Measurements from ENCODE around the gene PTGES3L.
"Not testable (repeated sequence)": the region's sequence is repeated elsewhere in the genome, so short reads cannot be mapped to it uniquely, and the experiment has no call there.

PTGES3L gene

GRCh38 chr17:43014020-43014648 is 34.3 kb upstream of the PTGES3L start:
- no peak for DNase-seq

- DNase-seq = no peak
These were observed 33.4 kb upstream of the PTGES3L start for GRCh38 chr17:43013296-43013695.

- DNase-seq = no peak
These were observed 32.0 kb upstream of the PTGES3L start for GRCh38 chr17:43011728-43012472.

GRCh38 chr17:43010667-43011308 is 30.9 kb upstream of the PTGES3L start:
- DNase-seq = no peak

GRCh38 chr17:43006639-43007551 is 27.0 kb upstream of the PTGES3L start, which contains the start of gene IFI35:
Gene IFI35 (plus strand): TSS chr17:43006784. CDS start chr17:43006948, 164 bp downstream.
- DNase-seq = peak; percentile 87

- no peak for DNase-seq
These were observed 23.8 kb upstream of the PTGES3L start for GRCh38 chr17:43003542-43004172.

GRCh38 chr17:43000894-43001293 is 21.0 kb upstream of the PTGES3L start:
- DNase-seq = not testable (repeated sequence)

- DNase-seq = no peak
These were observed 19.2 kb upstream of the PTGES3L start for GRCh38 chr17:42999003-42999525.

- DNase-seq = peak; percentile 99
These were observed 18.4 kb upstream of the PTGES3L start, which contains the start of gene RPL27 for GRCh38 chr17:42997984-42998938. Gene RPL27 (plus strand): TSS chr17:42998419. CDS start chr17:42998751, 332 bp downstream.

GRCh38 chr17:42997390-42997983 is 17.6 kb upstream of the PTGES3L start:
- DNase-seq = no peak

GRCh38 chr17:42993913-42994312 is 14.0 kb upstream of the PTGES3L start:
- not testable (repeated sequence) for DNase-seq

- no peak for DNase-seq
These were observed 13.0 kb upstream of the PTGES3L start for GRCh38 chr17:42992872-42993271.

- no peak for DNase-seq
These were observed 11.6 kb upstream of the PTGES3L start for GRCh38 chr17:42991471-42991870.

- DNase-seq = no peak
These were observed 10.1 kb upstream of the PTGES3L start for GRCh38 chr17:42989726-42990652.

GRCh38 chr17:42989141-42989540 is 9.3 kb upstream of the PTGES3L start:
- no peak for DNase-seq

GRCh38 chr17:42985225-42985624 is 5.3 kb upstream of the PTGES3L start:
- no peak for DNase-seq

GRCh38 chr17:42982266-42982665 is 2.4 kb upstream of the PTGES3L start:
- no peak for DNase-seq

- DNase-seq = peak; percentile 54
These were observed 1.0 kb upstream of the PTGES3L start for GRCh38 chr17:42980766-42981397.

All from CD4-positive, alpha-beta T cell treated with Interferon gamma for 1 hour (primary cell).